Measurements from ENCODE around the gene S1PR5. TPM values are rescaled to one million over a fixed set of nuclear protein-coding genes. Genes with fewer than 3 reads are reported as not detected.

The S1PR5 gene
- polyA plus RNA-seq, 1 donor (not counting 4 experiments of a cell fraction or from before 2014, with no cell fraction given), result 10.5 TPM

DNA sequence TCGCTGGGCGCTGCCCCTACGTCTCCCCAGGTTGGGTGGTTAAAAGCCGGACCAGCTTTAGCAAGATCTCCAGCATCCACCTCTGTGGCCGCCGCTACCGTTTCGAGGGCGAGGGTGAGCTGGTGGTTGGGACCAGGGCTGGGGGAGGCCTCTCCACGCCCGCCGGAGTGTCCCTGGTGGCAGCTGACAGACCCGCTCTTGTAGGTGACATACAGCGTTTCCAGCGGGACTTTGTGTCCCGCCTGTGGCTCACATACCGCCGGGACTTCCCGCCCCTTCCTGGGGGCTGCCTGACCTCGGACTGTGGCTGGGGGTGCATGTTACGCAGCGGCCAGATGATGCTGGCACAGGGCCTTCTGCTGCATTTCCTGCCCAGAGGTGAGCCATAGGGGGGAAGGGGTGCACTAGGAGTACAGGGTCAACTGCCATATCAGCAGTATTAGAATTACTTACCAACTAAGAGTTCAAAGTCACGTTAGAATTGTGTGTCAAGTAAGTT is 27.6 kb upstream of the S1PR5 start:
- Histone ChIP-seq H3K4me2 (ENCODE audit: control insufficient read depth, extremely low read depth, insufficient read depth, low read depth, low read length) (peak overlapping the region; percentile 61), H3K27me3 (ENCODE audit: control insufficient read depth, extremely low read depth, insufficient read depth, low read length) (no peaks in the 10 kb centered on the region), H3K9me1 (ENCODE audit: control insufficient read depth, extremely low read depth, insufficient read depth, low read length) (no peaks in the 10 kb centered on the region), H4K20me1 (ENCODE audit: control insufficient read depth, extremely low read depth, insufficient read depth, low read length) (no peaks in the 10 kb centered on the region), H3K27ac (ENCODE audit: control insufficient read depth, insufficient read depth, low read length) (no peak overlapping the region), H3K79me2 (ENCODE audit: control insufficient read depth, insufficient read depth, low read length) (peaks cover 10% of the 10 kb centered on the region), H3K4me3 (ENCODE audit: control insufficient read depth in 2 of 3, extremely low read depth in 1 of 3, insufficient read depth in 2 of 3, low read depth in 1 of 3, low read length in 3 of 3) (peak overlapping the region; percentile 61 to 86 (median 68)), H3K4me1 (ENCODE audit: control insufficient read depth, extremely low read depth, insufficient read depth, low read length) (peaks cover 9% of the 10 kb centered on the region), H3K9ac (ENCODE audit: control insufficient read depth, extremely low read depth, insufficient read depth, low read length) (peak overlapping the region; percentile 82), H2AFZ (ENCODE audit: control insufficient read depth, low read length) (no peak overlapping the region), H3K36me3 (ENCODE audit: control insufficient read depth in 2 of 2, extremely low read depth in 1 of 2, insufficient read depth in 2 of 2, low read length in 2 of 2) (peaks cover 9 to 13% of the 10 kb centered on the region in 2 experiments), H3K9me3 (ENCODE audit: control insufficient read depth, low read depth, low read length) (no peaks in the 10 kb centered on the region)
- no peak for TF ChIP-seq EZH2 (IDR thresholded peaks at IDR 0.05; ENCODE audit: low read length)
- TF ChIP-seq, protein P1, sequence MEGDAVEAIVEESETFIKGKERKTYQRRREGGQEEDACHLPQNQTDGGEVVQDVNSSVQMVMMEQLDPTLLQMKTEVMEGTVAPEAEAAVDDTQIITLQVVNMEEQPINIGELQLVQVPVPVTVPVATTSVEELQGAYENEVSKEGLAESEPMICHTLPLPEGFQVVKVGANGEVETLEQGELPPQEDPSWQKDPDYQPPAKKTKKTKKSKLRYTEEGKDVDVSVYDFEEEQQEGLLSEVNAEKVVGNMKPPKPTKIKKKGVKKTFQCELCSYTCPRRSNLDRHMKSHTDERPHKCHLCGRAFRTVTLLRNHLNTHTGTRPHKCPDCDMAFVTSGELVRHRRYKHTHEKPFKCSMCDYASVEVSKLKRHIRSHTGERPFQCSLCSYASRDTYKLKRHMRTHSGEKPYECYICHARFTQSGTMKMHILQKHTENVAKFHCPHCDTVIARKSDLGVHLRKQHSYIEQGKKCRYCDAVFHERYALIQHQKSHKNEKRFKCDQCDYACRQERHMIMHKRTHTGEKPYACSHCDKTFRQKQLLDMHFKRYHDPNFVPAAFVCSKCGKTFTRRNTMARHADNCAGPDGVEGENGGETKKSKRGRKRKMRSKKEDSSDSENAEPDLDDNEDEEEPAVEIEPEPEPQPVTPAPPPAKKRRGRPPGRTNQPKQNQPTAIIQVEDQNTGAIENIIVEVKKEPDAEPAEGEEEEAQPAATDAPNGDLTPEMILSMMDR (optimal IDR thresholded peaks at IDR 0.05 in 1 of 3, IDR thresholded peaks at IDR 0.05 in 1 of 3, conservative IDR thresholded peaks at IDR 0.05 in 1 of 3; ENCODE audit: extremely low read depth in 1 of 3, insufficient read depth in 2 of 3, low read length in 3 of 3), result no peak
- dilution Hi-C loops (cut with MboI; ENCODE audit: extremely low pct_ligation_motif_present, low sequenced_read_pairs), result no loop called here
- FAIRE-seq (no peak), DNase-seq (ENCODE audit: low read depth, low spot score) (no peak)

DNA sequence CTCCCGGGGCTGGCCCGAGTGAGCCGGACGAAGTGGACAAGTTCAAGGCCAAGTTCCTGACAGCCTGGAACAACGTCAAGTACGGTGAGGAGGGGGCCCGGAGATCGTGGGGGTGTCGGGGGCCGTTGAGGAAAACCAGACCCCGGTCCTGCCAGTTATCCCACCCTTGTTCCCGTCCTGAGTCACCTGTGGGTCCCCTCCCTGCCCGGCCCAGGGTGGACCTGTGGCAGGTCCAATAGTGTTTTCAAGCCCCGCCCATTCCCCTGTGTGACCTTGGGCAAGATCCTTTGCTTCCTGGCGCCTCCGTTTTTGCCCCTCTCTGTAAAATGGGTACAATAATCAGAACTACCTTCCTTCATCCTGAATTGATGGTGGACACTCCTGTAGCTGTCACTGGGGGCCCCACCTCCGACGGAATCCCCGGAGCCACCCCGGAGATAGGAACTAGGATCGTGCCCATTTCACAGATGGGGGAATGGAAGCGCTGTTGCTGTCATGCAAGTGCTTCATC is 27.1 kb upstream of the S1PR5 start:
- no peaks in the 10 kb centered on the region for H3K9me1 ChIP-seq (ENCODE audit: control insufficient read depth, extremely low read depth, insufficient read depth, low read length)
- FAIRE-seq, result no peak
- H3K9me3 ChIP-seq (ENCODE audit: control insufficient read depth, low read depth, low read length), result no peaks in the 10 kb centered on the region
- dilution Hi-C loops (cut with MboI; ENCODE audit: extremely low pct_ligation_motif_present, low sequenced_read_pairs), result no loop called here
- no peak for TF ChIP-seq EZH2 (IDR thresholded peaks at IDR 0.05; ENCODE audit: low read length)
- TF ChIP-seq, protein P1 (optimal IDR thresholded peaks at IDR 0.05 in 1 of 3, IDR thresholded peaks at IDR 0.05 in 1 of 3, conservative IDR thresholded peaks at IDR 0.05 in 1 of 3; ENCODE audit: extremely low read depth in 1 of 3, insufficient read depth in 2 of 3, low read length in 3 of 3), result no peak
- H3K79me2 ChIP-seq (ENCODE audit: control insufficient read depth, insufficient read depth, low read length), result peaks cover 10% of the 10 kb centered on the region
- H3K36me3 ChIP-seq (ENCODE audit: control insufficient read depth in 2 of 2, extremely low read depth in 1 of 2, insufficient read depth in 2 of 2, low read length in 2 of 2), result peaks cover 9 to 10% of the 10 kb centered on the region in 2 experiments
- DNase-seq (ENCODE audit: low read depth, low spot score), result no peak
- peak overlapping the region; percentile 43 for H3K27ac ChIP-seq (ENCODE audit: control insufficient read depth, insufficient read depth, low read length)
- H2AFZ ChIP-seq (ENCODE audit: control insufficient read depth, low read length), result peak overlapping the region; percentile 52
- no peaks in the 10 kb centered on the region for H4K20me1 ChIP-seq (ENCODE audit: control insufficient read depth, extremely low read depth, insufficient read depth, low read length)
- peak overlapping the region; percentile 82 for H3K9ac ChIP-seq (ENCODE audit: control insufficient read depth, extremely low read depth, insufficient read depth, low read length)
- H3K27me3 ChIP-seq (ENCODE audit: control insufficient read depth, extremely low read depth, insufficient read depth, low read length), result no peaks in the 10 kb centered on the region
- H3K4me3 ChIP-seq (ENCODE audit: control insufficient read depth in 2 of 3, extremely low read depth in 1 of 3, insufficient read depth in 2 of 3, low read depth in 1 of 3, low read length in 3 of 3), result peak overlapping the region; percentile 61 to 86 (median 68)
- peak overlapping the region; percentile 61 for H3K4me2 ChIP-seq (ENCODE audit: control insufficient read depth, extremely low read depth, insufficient read depth, low read depth, low read length)
- peaks cover 9% of the 10 kb centered on the region for H3K4me1 ChIP-seq (ENCODE audit: control insufficient read depth, extremely low read depth, insufficient read depth, low read length)
